22Rv1 (cell line): ENCODE results near the gene RXFP2.

Experiments
- CTCF ChIP-seq: fragments of 450-650 bp; IDR thresholded peaks from 2 replicates; pipeline ENCODE4 v1.5.1; 2017; ENCODE audit warnings: mild to moderate bottlenecking
- ZFX ChIP-seq: fragments of 450-650 bp; IDR thresholded peaks from 2 replicates; pipeline ENCODE4 v1.6.1; 2017; ENCODE audit warnings: antibody characterized with exemption, borderline replicate concordance

GRCh38 chr13:31775148-31775547 is 35.8 kb downstream of the RXFP2 start:
- TF ChIP-seq CTCF (no peak), ZFX (no peak)
